CD4-positive, alpha-beta T cell (primary cell): ENCODE measurements around the gene NFAM1. TPM values are rescaled to one million over a fixed set of nuclear protein-coding genes. Genes with fewer than 3 reads are reported as not detected.

Source experiments
- ATAC-seq: fragments of 200-7000 bp; cut with Tn5 transposase; one replicate; pipeline ENCODE4 v1.10.0; 2022; ENCODE audit warnings: mild to moderate bottlenecking; ENCODE audit not compliant: poor library complexity
- CTCF ChIA-PET: fragments of 350-600 bp; sonication (Branson Sonifier 250); formaldehyde crosslinking; loops from one replicate; lab custom pipeline; 2021; ENCODE audit warnings: antibody characterized with exemption, inconsistent platforms; lab: Charles Lee
- POLR2A ChIA-PET: fragments of 350-600 bp; sonication (Branson Sonifier 250); formaldehyde crosslinking; loops from one replicate; lab custom pipeline; 2021; ENCODE audit warnings: antibody characterized with exemption, inconsistent platforms; lab: Charles Lee
- DNase-seq, 14 experiments: peaks; one replicate each; pipeline ENCODE4 v3.0.0-alpha.2; 2013 to 2020; ENCODE audit warnings: mixed read lengths in 2 of 14
- H3K27ac ChIP-seq, 2 donors: one replicate each; pipeline versions ENCODE4 v1.5.1 to v1.7.0; 2013; ENCODE audit warnings: low read length in 2 of 2, low read depth in 1 of 2, mild to moderate bottlenecking in 1 of 2
- H3K27me3 ChIP-seq, 2 experiments: 1 replicate in 1 of 2; 2 replicates in 1 of 2; pipeline versions ENCODE4 v1.6.1 to v1.7.0; 2013; ENCODE audit warnings: low read length in 2 of 2, control low read depth in 1 of 2, mild to moderate bottlenecking in 1 of 2, moderate library complexity in 1 of 2; ENCODE audit not compliant: insufficient read depth in 2 of 2, control insufficient read depth in 1 of 2
- H3K36me3 ChIP-seq: one replicate; pipeline ENCODE4 v1.6.1; 2013; ENCODE audit warnings: low read length, control low read depth; ENCODE audit not compliant: insufficient read depth
- H3K4me1 ChIP-seq: one replicate; pipeline ENCODE4 v1.6.1; 2013; ENCODE audit warnings: low read length, control low read depth; ENCODE audit not compliant: insufficient read depth
- H3K4me3 ChIP-seq: one replicate; pipeline ENCODE4 v1.5.1; 2013; ENCODE audit warnings: mild to moderate bottlenecking, low read length, moderate library complexity
- H3K9me3 ChIP-seq, 2 experiments: 1 replicate in 1 of 2; 2 replicates in 1 of 2; pipeline versions ENCODE4 v1.6.1 to v1.7.0; 2013; ENCODE audit warnings: low read length in 2 of 2, mild to moderate bottlenecking in 2 of 2, control low read depth in 1 of 2, moderate library complexity in 1 of 2; ENCODE audit not compliant: control insufficient read depth in 1 of 2, insufficient read depth in 1 of 2
- H3K27ac Mint-ChIP-seq: one replicate; pipeline ENCODE4 v1.8.0; 2020; ENCODE audit warnings: mixed read lengths
- H3K27me3 Mint-ChIP-seq: one replicate; pipeline ENCODE4 v1.8.0; 2021; ENCODE audit warnings: mixed read lengths
- H3K36me3 Mint-ChIP-seq: one replicate; pipeline ENCODE4 v1.8.0; 2021; ENCODE audit warnings: low read depth, mixed read lengths
- H3K4me1 Mint-ChIP-seq: one replicate; pipeline ENCODE4 v1.8.0; 2021; ENCODE audit warnings: low read depth, mixed read lengths
- H3K4me3 Mint-ChIP-seq: one replicate; pipeline ENCODE4 v1.8.0; 2020; ENCODE audit warnings: mild to moderate bottlenecking, mixed read lengths
- H3K9me3 Mint-ChIP-seq: one replicate; pipeline ENCODE4 v1.8.0; 2020; ENCODE audit warnings: mixed read lengths
- intact Hi-C, 2 experiments: fragments of 100-400 bp; cut with DNase I in 1 of 2; cut with micrococcal nuclease in 1 of 2; formaldehyde crosslinking; loops; one replicate each; pipeline versions ENCODE4 v1.15.1 to v1.9.0; 2023 to 2025; cut with DNase I, micrococcal nuclease
- total RNA-seq, 174 experiments: library from RNA in 2 of 174; stranded (reverse) in 2 of 174; gene quantifications; one replicate each; pipeline ENCODE4 v1.2.3 and lab custom pipeline; 2021 to 2026
- TF ChIP-seq, protein P1 (sequence below): fragments of 200-600 bp; IDR thresholded peaks from one replicate; pipeline ENCODE4 v1.8.0; 2022; ENCODE audit warnings: antibody characterized with exemption, mild to moderate bottlenecking

The NFAM1 gene
- total RNA-seq, 2 experiments from 2014 or later, result 0.34 to 0.38 TPM

- Mint-ChIP-seq H3K4me3 (no peak overlapping the region), H3K9me3 (no peaks in the 10 kb centered on the region), H3K27me3 (no peaks in the 10 kb centered on the region), H3K27ac (peak overlapping the region; percentile 44), H3K4me1 (peaks cover 44% of the 10 kb centered on the region), H3K36me3 (no peaks in the 10 kb centered on the region)
- TF ChIP-seq, protein P1, sequence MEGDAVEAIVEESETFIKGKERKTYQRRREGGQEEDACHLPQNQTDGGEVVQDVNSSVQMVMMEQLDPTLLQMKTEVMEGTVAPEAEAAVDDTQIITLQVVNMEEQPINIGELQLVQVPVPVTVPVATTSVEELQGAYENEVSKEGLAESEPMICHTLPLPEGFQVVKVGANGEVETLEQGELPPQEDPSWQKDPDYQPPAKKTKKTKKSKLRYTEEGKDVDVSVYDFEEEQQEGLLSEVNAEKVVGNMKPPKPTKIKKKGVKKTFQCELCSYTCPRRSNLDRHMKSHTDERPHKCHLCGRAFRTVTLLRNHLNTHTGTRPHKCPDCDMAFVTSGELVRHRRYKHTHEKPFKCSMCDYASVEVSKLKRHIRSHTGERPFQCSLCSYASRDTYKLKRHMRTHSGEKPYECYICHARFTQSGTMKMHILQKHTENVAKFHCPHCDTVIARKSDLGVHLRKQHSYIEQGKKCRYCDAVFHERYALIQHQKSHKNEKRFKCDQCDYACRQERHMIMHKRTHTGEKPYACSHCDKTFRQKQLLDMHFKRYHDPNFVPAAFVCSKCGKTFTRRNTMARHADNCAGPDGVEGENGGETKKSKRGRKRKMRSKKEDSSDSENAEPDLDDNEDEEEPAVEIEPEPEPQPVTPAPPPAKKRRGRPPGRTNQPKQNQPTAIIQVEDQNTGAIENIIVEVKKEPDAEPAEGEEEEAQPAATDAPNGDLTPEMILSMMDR, result no peak
- Histone ChIP-seq H3K27me3 (no peaks in the 10 kb centered on the region), H3K27ac (no peak overlapping the region), H3K4me1 (peaks cover 5% of the 10 kb centered on the region), H3K9me3 (no peaks in the 10 kb centered on the region), H3K36me3 (no peaks in the 10 kb centered on the region), H3K4me3 (no peak overlapping the region)
- DNase-seq (no peak), ATAC-seq (no peak)
- ChIA-PET POLR2A (interaction anchor here (0.6 kb wide), 1 partner anchor 260 kb away, joined by 3 read pairs; no protein-coding TSS in a partner anchor), CTCF (interaction anchor here (0.7 kb wide), 1 partner anchor 10 kb away, joined by 3 read pairs; no protein-coding TSS in a partner anchor)
- intact Hi-C loops, result no loop called here
Measured at GRCh38 chr22:42335839-42336378, 96.3 kb downstream of the NFAM1 start.

DNA sequence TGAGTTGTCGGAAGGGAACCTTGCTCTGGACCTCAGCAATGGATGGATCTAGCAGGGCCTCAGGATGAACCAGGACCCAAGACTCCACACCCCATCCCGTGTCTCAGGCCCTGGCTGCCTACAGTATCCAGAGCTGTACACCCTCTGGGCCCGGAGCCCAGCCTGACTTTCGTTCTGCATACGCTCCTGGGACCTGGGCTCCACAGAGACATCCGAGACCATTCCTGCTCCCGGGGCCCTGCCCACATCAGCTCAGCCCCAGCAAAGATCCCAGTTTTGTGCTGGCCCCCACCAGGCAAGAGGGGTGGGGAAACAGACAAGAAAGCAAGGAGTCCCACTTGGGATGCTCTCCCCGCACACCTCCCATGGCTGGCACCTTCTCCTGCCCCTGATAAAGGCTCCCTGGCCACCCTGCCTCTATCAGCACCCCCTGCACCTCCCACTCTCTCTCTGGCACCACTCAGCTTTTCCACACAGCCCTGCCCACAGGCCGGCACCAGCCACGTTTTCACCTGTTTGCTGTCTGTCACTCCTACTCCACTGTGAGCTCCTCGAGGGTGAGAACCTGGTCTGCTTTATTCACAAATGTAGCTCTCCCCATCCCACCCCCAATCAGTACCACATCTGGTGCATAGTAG, 97.2 kb downstream of the NFAM1 start:
- no peaks in the 10 kb centered on the region for H3K36me3 ChIP-seq
- CTCF ChIA-PET, result no interaction called here
- H3K4me1 ChIP-seq, result peaks cover 5% of the 10 kb centered on the region
- TF ChIP-seq, protein P1, result no peak
- DNase-seq (no peak), ATAC-seq (no peak)
- POLR2A ChIA-PET, result no interaction called here
- no peaks in the 10 kb centered on the region for H3K36me3 Mint-ChIP-seq
- intact Hi-C loops, result no loop called here
- no peaks in the 10 kb centered on the region for H3K9me3 ChIP-seq
- H3K4me1 Mint-ChIP-seq, result peaks cover 44% of the 10 kb centered on the region
- H3K27me3 Mint-ChIP-seq, result no peaks in the 10 kb centered on the region
- H3K4me3 Mint-ChIP-seq, result no peak overlapping the region
- H3K9me3 Mint-ChIP-seq, result no peaks in the 10 kb centered on the region
- no peaks in the 10 kb centered on the region for H3K27me3 ChIP-seq
- H3K4me3 ChIP-seq, result no peak overlapping the region
- H3K27ac Mint-ChIP-seq, result peak overlapping the region; percentile 44
- H3K27ac ChIP-seq, result no peak overlapping the region

- H3K36me3 Mint-ChIP-seq, result no peaks in the 10 kb centered on the region
- Histone ChIP-seq H3K36me3 (no peaks in the 10 kb centered on the region), H3K27ac (no peak overlapping the region), H3K27me3 (no peaks in the 10 kb centered on the region), H3K4me3 (no peak overlapping the region), H3K4me1 (peaks cover 13% of the 10 kb centered on the region), H3K9me3 (no peaks in the 10 kb centered on the region)
- CTCF ChIA-PET, result interaction anchor here (0.6 kb wide), 1 partner anchor 372 kb away, joined by 3 read pairs; no protein-coding TSS in a partner anchor
- intact Hi-C loops, result no loop called here
- no peaks in the 10 kb centered on the region for H3K9me3 Mint-ChIP-seq
- peak overlapping the region; percentile 43 for H3K27ac Mint-ChIP-seq
- no peak for DNase-seq
- TF ChIP-seq, protein P1, result no peak
- H3K4me3 Mint-ChIP-seq, result no peak overlapping the region
- no peak for ATAC-seq
- no peaks in the 10 kb centered on the region for H3K27me3 Mint-ChIP-seq
- POLR2A ChIA-PET, result no interaction called here
- H3K4me1 Mint-ChIP-seq, result peaks cover 47% of the 10 kb centered on the region
Measured at GRCh38 chr22:42333544-42333943, 98.7 kb downstream of the NFAM1 start.
